Smooth muscle cell (in vitro differentiated cells): Measurements from ENCODE around the gene AHNAK. TPM values are rescaled to one million over a fixed set of nuclear protein-coding genes. Genes with fewer than 3 reads are reported as not detected.

Experiments
- DNase-seq: peaks from one replicate; lab custom pipeline; 2025; ENCODE audit not compliant: unreplicated experiment; lab: John Stamatoyannopoulos, UW
- H2AFZ ChIP-seq: fragments of 200-600 bp; sonication (generic); 2 replicates; pipeline ENCODE4 v1.6.0; 2016; ENCODE audit warnings: antibody characterized with exemption, low read depth, mild to moderate bottlenecking
- H3F3A ChIP-seq: fragments of 200-600 bp; sonication (generic); 2 replicates; pipeline ENCODE4 v1.6.0; 2017; ENCODE audit warnings: antibody characterized with exemption, low read depth
- H3K27ac ChIP-seq: fragments of 200-600 bp; sonication (generic); 2 replicates; pipeline ENCODE4 v1.5.1; 2016; ENCODE audit warnings: low read depth, mild to moderate bottlenecking
- H3K27me3 ChIP-seq: fragments of 200-600 bp; sonication (generic); 2 replicates; pipeline ENCODE4 v1.6.1; 2016; ENCODE audit warnings: low read depth, mild to moderate bottlenecking
- H3K36me3 ChIP-seq: fragments of 200-600 bp; sonication (generic); 2 replicates; pipeline ENCODE4 v1.5.1; 2016; ENCODE audit warnings: low read depth
- H3K4me1 ChIP-seq: fragments of 200-600 bp; sonication (generic); 2 replicates; pipeline ENCODE4 v1.5.1; 2016; ENCODE audit warnings: low read depth
- H3K4me2 ChIP-seq: fragments of 200-600 bp; sonication (generic); 2 replicates; pipeline ENCODE4 v1.6.0; 2016; ENCODE audit warnings: mild to moderate bottlenecking
- H3K4me3 ChIP-seq: fragments of 200-600 bp; sonication (generic); 2 replicates; pipeline ENCODE4 v1.5.1; 2016; ENCODE audit warnings: mild to moderate bottlenecking
- H3K79me2 ChIP-seq: fragments of 200-600 bp; sonication (generic); 2 replicates; pipeline ENCODE4 v1.6.0; 2016; ENCODE audit warnings: low read depth, mild to moderate bottlenecking
- H3K9ac ChIP-seq: fragments of 200-600 bp; sonication (generic); 2 replicates; pipeline ENCODE4 v1.6.0; 2016; ENCODE audit warnings: low read depth
- H3K9me3 ChIP-seq: fragments of 200-600 bp; sonication (generic); replicated peaks from 2 replicates; pipeline ENCODE4 v1.5.1; 2016; ENCODE audit warnings: low read depth
- H4K20me1 ChIP-seq: fragments of 200-600 bp; sonication (generic); 2 replicates; pipeline ENCODE4 v1.6.0; 2016; ENCODE audit warnings: low read depth
- CTCF ChIP-seq: fragments of 200-600 bp; sonication (generic); IDR thresholded peaks from 2 replicates; pipeline ENCODE4 v1.5.1; 2017; ENCODE audit warnings: borderline replicate concordance, mild to moderate bottlenecking, antibody characterized with exemption; ENCODE audit not compliant: insufficient read depth, poor library complexity, severe bottlenecking
- WGBS: methylation state at CpG from one replicate; pipeline ENCODE4 v1.1.7; 2016; ENCODE audit warnings: low lambda C conversion rate; 5-methylcytosine and 5-hydroxymethylcytosine counted together
- polyA plus RNA-seq: library from polyadenylated mRNA; unstranded; fragments of >200 nt; fragmentation: Nextera tagmentation; extraction: Ambion mirVana; gene quantifications from 2 replicates; pipeline ENCODE4 v1.2.1, GENCODE V29; 2016
- total RNA-seq: library from RNA; depleted of rRNA; stranded (reverse); fragments of >200 nt; gene quantifications from 2 replicates; pipeline ENCODE4 v1.2.3, GENCODE V29; 2014

AHNAK gene
- total and polyA plus RNA-seq, 2 experiments from 2014 or later: 27.2 to 229 TPM

GRCh38 chr11:62504158-62504973, 42.2 kb downstream of the AHNAK start:
- no peak for DNase-seq
- no peak overlapping the region for H3K27ac ChIP-seq

GRCh38 chr11:62502030-62502730, 44.4 kb downstream of the AHNAK start:
- no peaks in the 10 kb centered on the region for H3K9me3 ChIP-seq
- 72% methylated on average over 10 of the region's 10 CpGs for WGBS
- no peaks in the 10 kb centered on the region for H3K36me3 ChIP-seq
- no peak for DNase-seq
- peaks cover 34% of the 10 kb centered on the region for H3K4me1 ChIP-seq
- H3K27me3 ChIP-seq: no peaks in the 10 kb centered on the region
- H3K79me2 ChIP-seq: no peaks in the 10 kb centered on the region
- no peak overlapping the region for H3K9ac ChIP-seq
- H4K20me1 ChIP-seq: no peaks in the 10 kb centered on the region
- TF ChIP-seq CTCF: no peak
- no peak overlapping the region for H3K27ac ChIP-seq
- peaks cover 8% of the 10 kb centered on the region for H3F3A ChIP-seq
- no peak overlapping the region for H3K4me2 ChIP-seq
- H2AFZ ChIP-seq: no peak overlapping the region
- H3K4me3 ChIP-seq: no peak overlapping the region

More at GRCh38 chr11:62504158-62504973, 42.2 kb downstream of the AHNAK start:
- TF ChIP-seq CTCF: no peak
- Histone ChIP-seq H2AFZ (no peak overlapping the region), H4K20me1 (no peaks in the 10 kb centered on the region), H3K4me1 (peaks cover 48% of the 10 kb centered on the region), H3F3A (peaks cover 23% of the 10 kb centered on the region), H3K36me3 (no peaks in the 10 kb centered on the region), H3K9me3 (no peaks in the 10 kb centered on the region), H3K4me3 (no peak overlapping the region), H3K27me3 (no peaks in the 10 kb centered on the region), H3K9ac (no peak overlapping the region), H3K4me2 (peak overlapping the region; percentile 87), H3K79me2 (no peaks in the 10 kb centered on the region)
- WGBS: 62% methylated on average over 15 of the region's 15 CpGs

GRCh38 chr11:62501432-62501891, 45.1 kb downstream of the AHNAK start:
- Histone ChIP-seq H3K4me2 (no peak overlapping the region), H3K27ac (peak overlapping the region; percentile 66), H2AFZ (no peak overlapping the region), H3K9ac (no peak overlapping the region), H4K20me1 (no peaks in the 10 kb centered on the region), H3K9me3 (no peaks in the 10 kb centered on the region), H3K4me3 (no peak overlapping the region), H3K36me3 (no peaks in the 10 kb centered on the region), H3K79me2 (no peaks in the 10 kb centered on the region), H3K27me3 (no peaks in the 10 kb centered on the region), H3K4me1 (peaks cover 27% of the 10 kb centered on the region), H3F3A (peaks cover 8% of the 10 kb centered on the region)
- DNase-seq: no peak
- TF ChIP-seq CTCF: no peak
- 89% methylated on average over 11 of the region's 11 CpGs for WGBS
